KG1 (cell line): Measurements from ENCODE around the gene RABL3.
"Not testable (repeated sequence)": the region's sequence is repeated elsewhere in the genome, so short reads cannot be mapped to it uniquely, and the experiment has no call there.

ENCODE experiments used
- DNase-seq: peaks from one replicate; lab custom pipeline; 2025; lab: John Stamatoyannopoulos, UW

The RABL3 gene, protein sequence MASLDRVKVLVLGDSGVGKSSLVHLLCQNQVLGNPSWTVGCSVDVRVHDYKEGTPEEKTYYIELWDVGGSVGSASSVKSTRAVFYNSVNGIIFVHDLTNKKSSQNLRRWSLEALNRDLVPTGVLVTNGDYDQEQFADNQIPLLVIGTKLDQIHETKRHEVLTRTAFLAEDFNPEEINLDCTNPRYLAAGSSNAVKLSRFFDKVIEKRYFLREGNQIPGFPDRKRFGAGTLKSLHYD

DNA sequence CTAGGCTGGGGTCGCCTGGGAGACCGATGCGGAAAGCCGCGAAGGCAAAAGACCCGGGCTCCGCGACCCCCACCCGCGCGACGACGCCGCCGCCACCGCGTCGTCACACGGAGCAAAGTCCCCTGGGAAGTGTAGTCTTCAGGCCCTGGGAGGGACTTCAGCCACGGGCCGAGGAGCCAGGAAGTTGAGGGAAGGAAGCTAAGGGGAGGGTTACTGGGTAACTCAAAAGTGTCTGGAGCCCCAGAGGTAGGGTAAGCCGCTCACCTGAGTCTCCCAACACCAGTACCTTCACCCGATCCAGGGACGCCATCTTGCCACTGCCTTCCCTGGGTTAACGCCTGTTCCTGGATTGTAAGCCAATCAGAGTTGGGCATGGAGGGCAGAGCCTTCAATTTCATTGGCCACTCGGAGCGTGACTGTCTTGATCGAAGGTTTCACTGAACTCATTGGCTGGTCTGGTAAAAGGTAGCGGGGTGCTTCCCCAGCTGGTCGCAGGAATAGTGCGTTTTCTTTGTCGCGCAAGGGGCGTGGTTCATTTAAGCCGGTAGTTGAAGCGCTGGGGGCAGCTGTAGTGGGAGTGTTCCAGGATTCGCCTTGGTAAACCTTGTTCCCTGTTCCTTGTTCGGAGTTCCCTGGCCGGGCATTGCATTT lies at the start of gene RABL3, which contains the start of gene GTF2E1:
Gene RABL3 (minus strand): TSS at position 319 of the 651 bp plus-strand sequence. CDS start 9 bp downstream, at position 310.
Gene GTF2E1 (plus strand): TSS at position 547 of the 651 bp plus-strand sequence. CDS start 7,809 bp downstream, outside the sequence.
- peak; percentile 92 for DNase-seq

DNA sequence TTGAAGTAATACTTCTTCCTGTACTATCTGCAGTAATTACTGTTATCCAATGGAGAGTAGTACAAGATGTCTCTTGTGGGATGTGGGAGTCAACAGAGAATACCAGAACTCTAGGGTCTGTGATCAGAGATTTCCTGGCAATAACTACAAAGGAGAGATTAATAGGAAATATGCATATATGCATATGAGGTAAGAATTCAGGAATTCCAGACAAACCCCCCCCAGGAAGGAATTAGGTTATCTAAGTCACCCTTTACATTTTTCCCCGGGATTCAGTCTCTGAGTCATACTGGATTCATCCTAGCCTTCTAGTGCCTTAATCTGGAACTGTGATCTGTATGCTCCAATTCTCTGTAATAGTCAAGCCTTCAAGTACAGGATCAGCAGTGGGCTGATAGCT lies 49.6 kb upstream of the RABL3 start:
- no peak for DNase-seq

DNA sequence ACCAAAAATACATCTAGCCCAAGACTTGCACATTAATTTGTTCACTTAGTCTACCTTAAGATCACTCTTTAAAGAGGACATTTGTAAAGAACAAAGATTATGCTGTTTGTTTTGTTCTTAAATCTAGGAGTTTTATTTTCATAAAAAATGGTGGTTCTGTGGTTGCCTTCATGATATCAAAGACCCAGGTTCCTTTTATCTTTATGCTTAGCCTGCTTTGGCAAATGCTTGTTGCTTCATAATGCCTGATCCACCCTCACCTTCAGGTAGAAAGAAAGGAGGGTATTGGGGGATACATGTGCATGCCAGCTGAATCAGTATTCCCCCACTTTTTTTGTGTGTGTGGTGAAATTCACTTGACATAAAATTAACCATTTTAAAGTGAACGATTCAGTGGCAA lies 48.7 kb upstream of the RABL3 start:
- no peak for DNase-seq

DNA sequence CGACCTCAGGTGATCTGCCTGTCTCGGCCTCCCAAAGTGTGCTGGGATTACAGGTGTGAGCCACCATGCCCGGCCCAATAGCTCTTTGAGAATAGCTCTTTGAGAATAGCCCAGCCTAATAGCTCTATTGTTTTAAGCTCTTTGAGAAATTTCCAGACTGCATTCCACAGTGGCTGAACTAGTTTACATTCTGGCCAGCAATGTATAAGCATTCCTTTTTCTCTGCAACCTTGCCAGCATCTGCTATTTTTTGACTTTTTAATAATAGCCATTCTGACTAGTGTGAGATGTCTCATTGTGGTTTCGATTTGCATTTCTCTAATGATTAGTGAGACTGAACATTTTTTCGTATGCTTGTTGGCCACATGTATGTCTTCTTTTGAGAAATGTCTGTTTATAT lies 43.5 kb upstream of the RABL3 start:
- not testable (repeated sequence) for DNase-seq

DNA sequence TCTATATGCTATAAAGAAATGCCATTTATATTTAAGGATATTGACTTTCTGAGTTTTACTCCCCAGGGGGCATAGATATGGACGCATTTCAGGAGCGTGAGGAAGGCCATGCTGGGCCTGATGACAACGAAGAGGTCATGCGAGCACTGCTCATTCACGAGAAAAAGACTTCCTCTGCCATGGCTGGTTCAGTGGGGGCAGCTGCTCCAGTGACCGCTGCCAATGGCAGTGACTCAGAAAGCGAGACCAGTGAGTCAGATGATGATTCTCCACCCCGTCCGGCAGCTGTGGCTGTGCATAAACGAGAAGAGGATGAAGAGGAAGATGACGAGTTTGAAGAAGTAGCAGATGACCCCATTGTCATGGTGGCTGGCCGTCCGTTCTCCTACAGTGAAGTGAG lies 38.7 kb upstream of the RABL3 start:
- no peak for DNase-seq

DNA sequence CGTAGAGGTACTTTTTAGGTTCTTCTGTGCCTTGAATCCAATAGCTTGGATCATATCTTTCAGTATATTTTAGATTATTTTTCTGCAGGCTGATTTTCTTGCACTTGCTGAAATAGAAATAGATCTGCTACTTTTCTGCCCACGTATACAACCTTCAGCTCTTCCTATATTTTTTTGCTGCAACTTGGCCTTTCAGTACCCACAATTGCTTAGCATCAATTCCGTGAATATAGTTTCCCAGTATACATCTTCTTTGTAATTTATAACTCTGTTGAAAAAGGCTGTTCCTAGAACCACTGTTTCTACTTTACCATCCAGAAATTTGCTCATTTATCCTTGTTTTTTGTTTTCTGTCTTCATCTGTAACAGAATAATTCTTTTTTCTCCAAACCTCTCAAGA lies 36.5 kb upstream of the RABL3 start:
- no peak for DNase-seq

DNA sequence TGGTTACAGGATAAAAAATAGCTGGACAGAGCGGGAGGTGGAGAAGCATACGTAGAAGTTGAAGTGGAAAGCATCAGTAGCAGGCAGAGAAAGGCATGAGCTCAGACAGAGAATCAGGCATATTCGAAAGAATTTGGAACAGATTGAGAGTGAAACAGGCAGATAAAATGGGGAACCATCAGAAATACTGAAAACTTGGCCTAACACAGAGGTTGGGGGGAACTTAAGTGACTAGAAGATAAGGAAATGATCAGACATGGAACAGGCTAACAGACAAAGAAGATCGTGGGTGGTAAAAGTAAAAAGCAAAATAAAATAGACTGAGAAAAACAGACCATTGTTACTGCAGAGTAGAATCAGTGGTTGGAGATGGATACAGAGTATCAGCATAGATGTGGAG lies 33.1 kb upstream of the RABL3 start:
- DNase-seq, result no peak

DNA sequence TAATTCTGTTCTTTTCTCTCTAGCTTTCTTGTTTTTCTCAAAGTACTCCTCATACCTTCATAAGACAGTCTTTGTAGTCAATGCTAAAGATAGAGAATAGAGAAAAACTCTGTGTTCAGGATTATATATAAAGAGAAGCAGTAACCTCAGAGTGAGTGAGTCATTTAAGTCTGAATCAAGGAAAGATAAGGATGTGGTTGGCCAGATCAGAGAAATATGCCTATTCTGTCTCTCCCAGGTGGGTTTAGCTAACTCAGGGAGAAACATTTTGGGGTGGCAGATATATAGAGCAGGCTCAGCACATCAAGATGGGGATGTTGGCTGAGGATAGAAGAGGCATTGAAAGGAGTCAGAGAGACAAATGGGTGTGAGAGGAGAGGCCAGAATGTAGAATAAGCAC lies 31.6 kb upstream of the RABL3 start:
- no peak for DNase-seq

DNA sequence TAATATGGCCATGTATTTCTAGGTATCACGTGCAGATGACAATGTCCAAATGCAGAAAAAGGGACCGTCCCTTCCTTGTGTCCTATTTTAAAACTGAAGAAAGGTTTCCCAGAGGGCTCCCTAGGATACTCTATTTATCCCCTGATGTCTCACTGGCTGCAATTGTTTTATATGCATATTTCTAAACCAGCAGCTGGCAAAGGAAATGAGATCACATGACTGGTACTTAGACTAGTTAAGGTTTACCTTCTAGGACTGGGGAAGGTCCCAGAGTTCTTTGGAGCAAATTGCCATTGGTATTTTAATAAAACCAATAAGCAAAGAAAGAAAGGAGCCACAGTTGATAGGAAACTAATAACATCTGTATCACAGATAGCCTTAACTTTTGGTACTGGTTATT lies 29.8 kb upstream of the RABL3 start:
- DNase-seq, result no peak

DNA sequence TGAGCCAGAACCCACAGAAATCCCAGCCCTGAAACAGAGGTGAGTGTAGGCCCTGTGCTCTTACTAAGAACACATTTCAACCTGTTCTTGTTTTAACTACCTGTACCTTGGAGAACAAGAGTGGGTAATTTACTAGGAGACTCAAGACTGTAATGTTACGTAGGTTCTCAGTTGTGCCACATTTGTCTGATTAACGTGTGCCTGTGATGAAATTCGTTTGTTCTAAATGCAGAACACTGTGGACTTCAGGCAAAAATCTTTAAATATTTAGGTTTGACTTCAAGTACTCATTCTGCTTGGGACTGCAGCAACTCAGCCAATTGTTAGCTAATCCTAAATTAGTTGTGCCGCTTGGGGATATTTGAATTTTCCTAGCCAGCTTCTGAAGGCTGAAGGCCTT lies 28.6 kb upstream of the RABL3 start:
- no peak for DNase-seq

DNA sequence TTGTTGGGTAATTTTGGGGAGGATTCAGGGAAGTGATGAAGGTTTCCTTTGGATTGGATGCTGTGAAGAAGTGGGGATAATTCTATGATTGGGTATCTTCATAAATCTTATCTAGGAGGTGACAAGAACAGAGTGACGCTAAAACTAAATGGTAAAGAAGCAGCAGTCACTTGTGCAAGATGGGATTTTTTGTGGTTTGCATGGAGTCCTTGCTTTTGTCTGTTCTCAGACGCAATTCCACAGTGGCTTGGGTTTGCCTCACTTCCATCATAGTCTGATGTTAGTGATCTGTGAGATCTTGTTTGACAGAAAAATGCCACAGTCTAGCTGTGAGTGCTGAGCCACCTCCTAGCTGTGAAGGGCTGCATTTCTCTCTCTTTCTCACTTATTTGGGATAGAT lies 27.1 kb upstream of the RABL3 start:
- DNase-seq, result no peak

DNA sequence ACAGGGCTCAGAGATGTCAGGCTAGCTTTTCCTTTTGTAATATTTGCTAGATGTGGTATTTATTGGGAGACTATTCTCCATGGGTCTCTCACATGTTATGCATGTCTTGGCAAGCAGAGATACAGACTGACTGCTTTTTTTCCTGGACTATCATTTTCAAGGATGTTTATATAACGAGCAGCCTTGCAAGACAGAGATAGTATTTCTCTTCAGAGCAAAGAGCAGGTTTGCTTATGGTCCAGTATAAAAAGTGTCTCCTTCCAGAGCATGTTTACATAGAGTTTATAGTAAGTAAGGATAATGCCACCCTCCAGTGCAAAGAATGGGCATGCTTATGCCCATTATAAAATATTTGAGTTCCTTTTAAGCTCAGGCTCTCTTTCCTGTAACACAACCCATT lies 24.8 kb upstream of the RABL3 start:
- DNase-seq, result no peak

DNA sequence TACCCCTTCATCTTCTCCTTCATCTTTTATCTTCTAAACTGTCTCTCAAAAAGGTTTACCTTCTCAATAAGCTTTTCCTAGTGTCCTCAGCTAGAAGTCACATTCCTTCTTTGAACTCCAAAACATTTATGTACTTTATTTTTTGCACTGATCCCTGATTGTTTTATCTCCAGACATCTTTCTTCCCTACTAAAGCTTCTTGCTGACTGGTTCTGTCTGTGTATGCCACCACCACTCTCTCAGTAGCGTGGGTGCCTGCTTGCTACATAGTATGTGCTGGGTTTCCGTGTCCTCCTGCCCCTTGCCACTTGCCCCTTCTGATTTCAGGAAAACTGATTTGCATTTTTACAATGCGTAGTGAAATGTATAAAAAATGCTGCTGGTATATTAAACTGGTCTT lies 24.3 kb upstream of the RABL3 start:
- no peak for DNase-seq

DNA sequence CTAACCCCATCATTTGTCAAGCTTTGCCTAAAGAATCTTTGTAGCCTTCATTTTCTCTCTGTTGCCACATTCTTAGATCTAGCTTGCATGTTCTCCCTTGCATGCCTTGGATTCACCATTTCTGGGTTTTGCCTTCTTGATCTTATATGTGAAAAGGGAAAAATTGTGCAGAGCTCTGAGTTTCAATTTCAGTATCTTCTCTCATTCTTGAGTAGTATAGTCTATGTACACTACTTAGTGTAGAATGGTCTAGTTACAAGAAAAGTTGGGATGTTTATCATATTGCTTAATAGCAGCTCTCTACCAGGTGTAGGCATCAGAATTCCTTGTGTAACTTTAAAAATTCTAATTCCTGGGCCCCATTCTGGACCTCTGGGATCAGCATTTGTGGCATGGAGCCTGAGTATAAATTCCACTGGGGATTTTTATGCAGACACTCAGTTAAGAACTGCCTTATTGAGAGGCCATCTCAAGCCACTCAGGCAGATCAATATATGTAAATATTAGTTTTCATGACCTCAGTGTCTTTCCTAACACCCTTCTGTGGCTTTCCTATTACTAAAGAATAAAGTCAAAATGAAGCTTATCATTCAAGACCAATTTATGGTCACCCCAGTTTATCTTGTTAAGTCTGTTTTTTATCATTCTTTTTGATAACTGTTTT lies 23.6 kb upstream of the RABL3 start:
- no peak for DNase-seq

DNA sequence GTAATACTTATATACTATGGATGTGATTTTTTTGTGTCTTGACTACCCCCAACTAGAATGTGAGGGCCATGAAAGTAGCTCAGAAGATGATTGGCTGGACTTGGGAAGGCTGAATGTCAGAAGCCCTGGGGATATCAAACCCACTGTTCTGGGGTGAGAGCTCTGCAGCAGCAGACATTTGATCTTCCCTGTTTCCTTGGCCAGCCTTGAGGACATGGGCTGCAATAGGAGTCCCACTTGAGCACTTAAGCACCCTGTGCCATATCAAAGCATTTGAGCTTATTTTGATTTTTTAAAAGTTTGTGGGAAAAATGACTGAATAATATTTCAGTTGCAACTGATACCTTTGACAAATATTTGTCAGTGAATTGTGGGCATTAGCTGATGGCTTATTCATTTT lies 21.9 kb upstream of the RABL3 start:
- DNase-seq, result no peak

DNA sequence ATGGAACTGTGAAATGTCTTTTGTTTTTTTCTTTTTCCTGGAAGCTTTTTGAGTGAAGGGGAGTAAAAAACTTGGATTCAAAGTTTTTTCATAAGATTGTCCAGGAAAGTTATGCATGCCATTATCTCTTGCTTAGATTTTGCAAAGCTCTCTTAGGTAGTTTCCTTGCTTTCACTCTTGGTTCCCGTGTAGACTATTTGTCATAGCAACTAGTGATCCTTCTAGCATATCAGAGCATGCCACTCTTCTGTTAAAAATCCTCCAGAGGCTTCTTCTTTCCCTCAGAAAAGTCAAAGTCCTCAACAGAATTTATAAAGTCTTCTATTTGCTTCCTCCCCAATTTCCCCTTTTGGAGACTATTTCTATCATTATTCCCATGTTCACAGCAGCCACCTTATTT lies 21.3 kb upstream of the RABL3 start:
- no peak for DNase-seq

DNA sequence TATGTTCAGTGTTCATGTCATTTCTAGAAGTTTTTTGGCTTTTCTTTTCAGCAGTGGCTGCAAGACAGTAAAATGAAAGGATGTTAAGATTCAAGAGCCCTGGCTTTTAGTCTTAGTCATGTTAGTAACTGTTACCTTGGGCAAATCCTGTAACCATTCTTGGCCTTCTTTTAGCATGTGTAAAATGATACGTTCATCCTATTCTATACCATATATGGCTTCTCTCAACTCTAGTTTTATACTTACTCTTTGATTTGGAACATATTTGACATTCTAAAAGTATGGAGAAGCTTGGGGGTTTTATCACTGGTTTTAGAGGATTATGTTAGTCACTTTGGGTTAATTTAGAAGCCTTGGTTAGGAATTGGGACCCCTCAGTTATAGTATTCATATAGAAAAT lies 20.3 kb upstream of the RABL3 start:
- no peak for DNase-seq

DNA sequence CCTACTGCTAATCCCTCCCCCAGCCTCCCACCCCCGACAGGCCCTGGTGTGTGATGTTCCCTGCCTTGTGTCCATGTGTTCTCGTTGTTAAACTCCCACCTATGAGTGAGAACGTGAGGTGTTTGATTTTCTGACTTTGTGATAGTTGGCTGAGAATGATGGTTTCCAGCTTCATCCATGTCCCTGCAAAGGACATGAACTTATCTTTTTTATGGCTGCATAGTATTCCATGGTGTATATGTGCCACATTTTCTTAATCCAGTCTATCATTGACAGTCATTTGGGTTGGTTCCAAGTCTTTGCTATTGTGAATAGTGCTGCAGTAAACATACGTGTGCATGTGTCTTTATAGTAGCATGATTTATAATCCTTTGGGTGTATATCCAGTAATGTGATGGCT lies 16.2 kb upstream of the RABL3 start:
- DNase-seq, result not testable (repeated sequence)

DNA sequence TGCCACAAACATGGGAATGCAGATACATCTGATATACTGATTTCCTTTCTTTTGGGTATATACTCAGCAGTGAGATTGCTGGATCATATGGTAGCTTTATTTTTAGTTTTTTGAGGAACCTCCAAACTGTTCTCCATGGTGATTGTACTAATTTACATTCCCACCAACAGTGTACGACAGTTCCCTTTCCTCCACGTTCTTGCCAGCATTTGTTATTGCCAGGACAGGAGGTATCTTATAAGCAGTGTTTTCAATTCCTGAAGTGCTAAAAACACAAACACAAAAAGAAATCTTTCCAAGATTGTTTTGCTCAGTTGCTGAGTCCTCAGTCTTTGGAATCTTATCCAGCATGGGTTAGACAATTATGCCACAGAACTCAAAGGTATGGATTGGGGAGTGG lies 13.7 kb upstream of the RABL3 start:
- DNase-seq, result no peak

DNA sequence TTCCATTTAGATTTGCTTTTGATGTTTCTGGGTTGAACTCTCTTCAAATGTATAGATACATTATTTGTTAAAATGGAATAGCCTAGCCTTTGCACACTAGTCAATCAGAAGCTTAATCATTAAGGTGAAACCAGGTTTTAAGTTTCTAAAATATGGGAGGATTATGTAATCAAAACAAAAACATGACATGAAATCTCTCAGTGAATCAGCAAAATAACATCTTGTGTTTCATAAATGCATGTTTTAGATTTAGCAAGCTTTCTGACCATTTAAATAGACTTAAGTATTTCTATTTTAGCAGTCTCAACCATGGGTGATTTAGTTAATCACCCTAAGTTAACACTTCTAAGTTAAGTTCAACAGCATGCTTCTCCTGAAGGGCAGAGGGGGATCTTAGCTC lies 11.5 kb upstream of the RABL3 start:
- no peak for DNase-seq

DNA sequence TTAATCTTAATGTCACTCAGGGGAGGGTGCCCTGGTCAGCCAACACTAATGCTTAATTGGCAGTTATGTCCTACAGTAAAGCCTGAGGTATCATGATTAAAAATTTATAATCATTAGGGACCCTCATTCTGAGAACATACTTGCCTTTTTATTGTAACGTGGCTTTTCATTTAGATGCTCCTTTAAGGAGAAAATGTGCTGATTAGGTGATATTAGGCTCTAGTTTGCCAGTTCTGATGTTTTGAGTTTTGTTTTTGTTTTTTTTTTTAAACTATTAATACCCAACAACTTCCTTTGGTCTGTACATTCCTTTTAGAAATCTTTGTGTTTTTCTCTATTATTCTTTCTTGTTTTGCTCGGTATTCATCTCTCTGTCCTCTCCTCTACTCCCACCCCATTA lies 10.5 kb upstream of the RABL3 start:
- no peak for DNase-seq

DNA sequence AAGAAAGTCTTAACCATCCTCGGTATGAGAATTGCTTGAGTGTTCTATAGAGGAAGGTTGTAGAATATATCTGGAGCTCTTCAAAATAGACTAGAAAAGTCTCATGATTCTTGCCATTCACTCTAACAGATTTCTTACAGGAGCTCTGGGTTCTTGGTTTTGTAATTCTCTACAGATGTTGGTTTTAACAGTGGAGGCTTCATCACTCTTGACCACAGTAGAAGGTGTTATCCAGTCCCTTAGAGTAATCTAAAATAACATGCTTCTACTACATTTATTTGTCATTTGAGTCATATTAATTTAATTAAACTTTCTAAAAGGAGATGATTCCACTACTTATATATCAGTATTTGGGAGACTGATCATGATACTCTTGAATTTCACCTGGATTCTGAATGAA lies 9.9 kb upstream of the RABL3 start:
- no peak for DNase-seq

DNA sequence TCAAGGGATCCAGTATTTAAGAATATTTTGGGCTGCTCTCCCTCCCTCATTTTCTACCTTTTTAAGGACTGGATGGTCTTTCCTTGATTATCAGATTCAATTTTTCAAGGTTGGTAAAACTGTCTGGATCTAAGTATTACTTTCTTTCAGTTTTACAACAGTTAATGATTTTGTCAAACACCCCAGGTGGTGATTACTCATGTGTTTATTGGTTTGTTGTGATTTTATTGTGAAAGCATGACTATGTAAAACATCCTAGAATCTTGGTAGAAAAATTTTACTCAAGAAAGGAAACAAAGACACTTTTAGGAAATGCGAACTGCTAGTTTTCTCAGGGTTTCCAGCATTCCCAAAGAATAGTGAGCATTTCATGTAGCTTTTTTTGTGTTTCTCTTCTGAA lies 7.5 kb upstream of the RABL3 start:
- DNase-seq, result no peak

DNA sequence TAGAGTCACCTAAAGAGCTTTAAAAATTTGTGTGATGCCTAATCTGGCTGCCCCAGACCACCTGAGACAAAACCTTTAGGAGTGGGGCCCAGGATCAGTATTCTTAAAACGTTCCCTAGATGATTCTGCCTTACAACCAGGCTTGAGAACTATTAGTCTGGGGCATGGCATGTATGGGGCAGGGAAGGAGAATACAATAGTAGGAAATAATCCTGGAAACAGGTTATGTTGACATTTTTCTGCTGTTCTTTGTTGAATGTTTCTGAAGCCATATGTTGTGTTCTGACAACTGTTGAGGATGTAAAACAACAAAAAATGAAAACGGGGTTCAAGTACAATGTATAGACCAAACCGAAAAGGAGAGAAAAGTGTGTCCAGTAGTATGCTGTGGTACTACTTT lies 3.1 kb upstream of the RABL3 start:
- DNase-seq, result no peak
